Chondrocyte (in vitro differentiated cells): ENCODE measurements around the gene ADAT3. TPM values are rescaled to one million over a fixed set of nuclear protein-coding genes. Genes with fewer than 3 reads are reported as not detected.

Experiments used
- DNase-seq: peaks from one replicate; pipeline ENCODE4 v3.0.0; 2021; ENCODE audit warnings: mixed read lengths, low spot score
- H3K27ac Mint-ChIP-seq: one replicate; pipeline ENCODE4 v1.8.0; 2021; ENCODE audit warnings: mild to moderate bottlenecking, moderate library complexity, mixed read lengths; ENCODE audit not compliant: unreplicated experiment
- H3K27me3 Mint-ChIP-seq: 2 replicates; pipeline ENCODE4 v1.8.0; 2021; ENCODE audit warnings: low read depth, mixed read lengths
- H3K36me3 Mint-ChIP-seq: 2 replicates; pipeline ENCODE4 v1.8.0; 2021; ENCODE audit warnings: low read depth, mixed read lengths
- H3K4me1 Mint-ChIP-seq: 2 replicates; pipeline ENCODE4 v1.8.0; 2021; ENCODE audit warnings: low read depth, mild to moderate bottlenecking, mixed read lengths
- H3K4me3 Mint-ChIP-seq: one replicate; pipeline ENCODE4 v1.8.0; 2021; ENCODE audit warnings: mild to moderate bottlenecking, moderate library complexity, mixed read lengths; ENCODE audit not compliant: unreplicated experiment
- H3K9me3 Mint-ChIP-seq: 2 replicates; pipeline ENCODE4 v1.8.0; 2021; ENCODE audit warnings: low read depth, mixed read lengths
- total RNA-seq: library from RNA; stranded (reverse); gene quantifications from 3 replicates; pipeline ENCODE4 v1.2.1, GENCODE V29; 2021
- TF ChIP-seq, protein P1 (sequence below): fragments of 200-600 bp; sonication (generic); IDR thresholded peaks from 2 replicates; pipeline ENCODE4 v1.5.0; 2021; ENCODE audit warnings: antibody characterized with exemption, mild to moderate bottlenecking, moderate library complexity

Gene ADAT3
- total RNA-seq, 1 donor from 2014 or later = 3.6 TPM

DNA sequence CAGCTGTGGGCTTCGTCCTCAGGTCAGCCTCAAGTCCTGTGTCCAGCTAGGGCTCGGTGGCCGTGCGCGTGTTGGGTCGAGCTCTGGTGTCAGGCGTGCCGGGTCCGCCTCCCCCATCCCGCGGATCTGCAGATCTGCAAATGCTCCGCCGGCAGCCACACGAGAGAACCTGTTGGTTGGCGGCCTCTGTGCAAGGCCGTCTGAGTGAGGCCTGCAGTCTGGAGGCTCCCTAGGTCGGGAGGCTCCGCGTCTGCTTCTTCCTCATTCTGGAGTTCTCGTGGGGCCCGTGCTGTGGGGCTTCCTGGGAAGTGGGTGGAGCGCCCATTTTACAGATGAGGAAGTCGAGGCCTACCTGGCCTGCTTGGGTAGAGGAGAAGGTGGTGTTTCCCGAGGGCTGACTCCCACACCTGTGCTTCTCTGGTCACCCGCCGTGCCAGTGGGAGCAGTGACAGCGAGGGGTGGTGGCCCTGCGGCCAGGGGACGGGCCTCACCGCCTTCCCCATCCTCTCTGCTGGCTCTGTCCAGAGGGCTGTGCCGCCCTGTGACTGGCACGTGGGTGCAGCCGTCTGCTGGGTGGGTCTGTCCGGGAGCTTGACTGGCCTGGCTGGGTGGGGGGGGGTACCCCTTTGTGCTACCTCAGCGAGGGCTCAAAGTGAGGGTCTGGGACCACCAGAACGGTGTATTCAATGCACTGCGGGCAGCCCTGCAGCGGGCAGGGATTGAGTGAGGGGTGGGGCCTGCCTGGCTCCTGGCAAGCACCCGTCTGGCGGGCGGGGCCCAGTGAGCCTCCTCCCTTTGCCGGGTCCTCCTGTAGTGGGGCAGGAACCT is 39.1 kb downstream of the ADAT3 start:
- H3K9me3 Mint-ChIP-seq = no peaks in the 10 kb centered on the region
- H3K36me3 Mint-ChIP-seq = no peaks in the 10 kb centered on the region
- peak; percentile 94 for DNase-seq
- H3K4me1 Mint-ChIP-seq = peaks cover 35% of the 10 kb centered on the region
- no peaks in the 10 kb centered on the region for H3K27me3 Mint-ChIP-seq
- H3K27ac Mint-ChIP-seq = peak overlapping the region; percentile 12
- TF ChIP-seq, protein P1, sequence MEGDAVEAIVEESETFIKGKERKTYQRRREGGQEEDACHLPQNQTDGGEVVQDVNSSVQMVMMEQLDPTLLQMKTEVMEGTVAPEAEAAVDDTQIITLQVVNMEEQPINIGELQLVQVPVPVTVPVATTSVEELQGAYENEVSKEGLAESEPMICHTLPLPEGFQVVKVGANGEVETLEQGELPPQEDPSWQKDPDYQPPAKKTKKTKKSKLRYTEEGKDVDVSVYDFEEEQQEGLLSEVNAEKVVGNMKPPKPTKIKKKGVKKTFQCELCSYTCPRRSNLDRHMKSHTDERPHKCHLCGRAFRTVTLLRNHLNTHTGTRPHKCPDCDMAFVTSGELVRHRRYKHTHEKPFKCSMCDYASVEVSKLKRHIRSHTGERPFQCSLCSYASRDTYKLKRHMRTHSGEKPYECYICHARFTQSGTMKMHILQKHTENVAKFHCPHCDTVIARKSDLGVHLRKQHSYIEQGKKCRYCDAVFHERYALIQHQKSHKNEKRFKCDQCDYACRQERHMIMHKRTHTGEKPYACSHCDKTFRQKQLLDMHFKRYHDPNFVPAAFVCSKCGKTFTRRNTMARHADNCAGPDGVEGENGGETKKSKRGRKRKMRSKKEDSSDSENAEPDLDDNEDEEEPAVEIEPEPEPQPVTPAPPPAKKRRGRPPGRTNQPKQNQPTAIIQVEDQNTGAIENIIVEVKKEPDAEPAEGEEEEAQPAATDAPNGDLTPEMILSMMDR = no peak
- H3K4me3 Mint-ChIP-seq = no peak overlapping the region

DNA sequence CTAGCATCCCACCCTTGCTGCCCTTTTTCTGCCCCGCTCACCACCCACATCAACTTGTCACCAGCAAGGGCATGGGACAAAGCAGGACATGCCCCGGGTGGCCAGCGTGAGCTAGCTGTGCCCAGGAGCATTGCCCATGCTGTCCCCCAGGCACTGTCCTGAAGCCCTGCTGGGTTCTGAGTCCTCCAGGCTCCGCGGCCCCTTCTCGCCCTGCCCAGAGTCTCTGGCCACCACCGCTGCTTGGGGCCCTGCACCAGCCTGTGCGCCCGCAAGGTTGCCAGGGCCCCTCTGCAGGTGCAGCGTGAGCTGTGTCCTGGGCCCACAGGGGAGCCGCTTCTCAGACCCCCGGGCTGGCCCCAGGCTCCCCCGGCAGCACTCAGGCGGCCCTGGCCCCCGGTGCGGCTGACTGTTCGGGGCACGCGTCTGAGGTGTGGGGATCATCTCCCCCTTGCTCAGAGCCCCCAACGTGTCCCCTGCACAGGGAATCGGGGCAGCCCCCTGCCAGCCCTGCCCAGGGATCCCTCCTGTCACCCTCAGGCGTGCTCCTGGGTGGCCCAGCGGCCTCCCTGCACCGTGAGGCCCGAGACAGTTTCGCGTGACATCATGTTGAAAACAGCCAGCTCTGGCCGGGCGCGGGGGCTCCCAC is 39.8 kb downstream of the ADAT3 start:
- Mint-ChIP-seq H3K9me3 (no peaks in the 10 kb centered on the region), H3K4me1 (peaks cover 29% of the 10 kb centered on the region), H3K27ac (no peak overlapping the region), H3K4me3 (no peak overlapping the region), H3K27me3 (no peaks in the 10 kb centered on the region), H3K36me3 (no peaks in the 10 kb centered on the region)
- DNase-seq = no peak
- TF ChIP-seq, protein P1 = no peak

DNA sequence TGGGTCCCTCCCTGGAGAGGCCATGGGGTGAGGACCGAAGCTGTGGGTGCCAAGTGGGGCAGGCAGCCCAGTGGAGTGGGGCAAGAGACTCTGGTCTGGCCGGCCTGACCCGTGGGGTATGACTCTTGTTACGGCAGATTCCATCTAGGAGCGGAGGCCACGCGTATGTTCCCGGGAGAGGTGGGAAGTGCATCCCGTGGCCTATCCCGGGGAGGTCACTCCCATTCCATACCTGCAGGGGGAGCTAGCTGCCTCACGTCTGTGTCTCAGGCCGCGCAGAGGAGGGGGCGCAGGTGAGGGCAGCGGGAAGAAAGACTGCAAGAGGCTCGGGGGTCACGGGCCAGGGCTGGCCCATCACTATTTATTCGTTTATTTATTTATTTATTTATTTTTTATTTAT is 40.7 kb downstream of the ADAT3 start:
- H3K27me3 Mint-ChIP-seq = no peaks in the 10 kb centered on the region
- no peak overlapping the region for H3K4me3 Mint-ChIP-seq
- no peak overlapping the region for H3K27ac Mint-ChIP-seq
- peaks cover 26% of the 10 kb centered on the region for H3K4me1 Mint-ChIP-seq
- no peaks in the 10 kb centered on the region for H3K9me3 Mint-ChIP-seq
- H3K36me3 Mint-ChIP-seq = no peaks in the 10 kb centered on the region
- no peak for DNase-seq
- TF ChIP-seq, protein P1 = peak; percentile 78

DNA sequence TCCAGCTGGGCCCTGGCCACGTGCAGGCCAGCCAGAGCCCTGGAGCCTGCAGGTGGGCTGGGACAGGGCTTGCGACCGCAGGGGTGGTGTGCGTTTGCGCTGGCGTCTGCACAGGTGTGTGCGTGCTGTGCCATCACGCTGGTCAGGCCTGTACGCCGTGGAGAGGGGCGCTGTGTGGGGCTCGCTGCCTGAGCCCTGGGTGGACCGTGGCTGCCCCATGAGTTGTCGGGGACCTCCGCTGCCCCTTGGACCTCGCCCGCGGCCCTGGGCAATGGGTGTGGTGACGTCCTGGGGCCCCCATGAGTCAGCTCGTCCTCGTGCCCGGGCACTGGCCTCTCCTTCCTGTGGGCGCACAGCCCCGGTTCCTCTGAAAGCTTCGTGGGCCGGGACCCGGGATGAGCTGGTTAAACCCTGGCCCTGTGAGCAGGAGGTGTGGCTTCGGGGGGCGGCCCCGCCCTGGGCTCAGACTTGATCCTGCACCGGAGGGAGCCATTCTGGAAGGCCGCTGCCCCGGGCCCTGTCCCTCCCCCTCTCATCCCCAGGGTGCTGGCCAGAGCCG is 42.5 kb downstream of the ADAT3 start:
- H3K27me3 Mint-ChIP-seq = no peaks in the 10 kb centered on the region
- H3K4me1 Mint-ChIP-seq = peaks cover 25% of the 10 kb centered on the region
- H3K36me3 Mint-ChIP-seq = peaks cover 2% of the 10 kb centered on the region
- no peaks in the 10 kb centered on the region for H3K9me3 Mint-ChIP-seq
- DNase-seq = no peak
- TF ChIP-seq, protein P1 = no peak
- no peak overlapping the region for H3K4me3 Mint-ChIP-seq
- no peak overlapping the region for H3K27ac Mint-ChIP-seq

DNA sequence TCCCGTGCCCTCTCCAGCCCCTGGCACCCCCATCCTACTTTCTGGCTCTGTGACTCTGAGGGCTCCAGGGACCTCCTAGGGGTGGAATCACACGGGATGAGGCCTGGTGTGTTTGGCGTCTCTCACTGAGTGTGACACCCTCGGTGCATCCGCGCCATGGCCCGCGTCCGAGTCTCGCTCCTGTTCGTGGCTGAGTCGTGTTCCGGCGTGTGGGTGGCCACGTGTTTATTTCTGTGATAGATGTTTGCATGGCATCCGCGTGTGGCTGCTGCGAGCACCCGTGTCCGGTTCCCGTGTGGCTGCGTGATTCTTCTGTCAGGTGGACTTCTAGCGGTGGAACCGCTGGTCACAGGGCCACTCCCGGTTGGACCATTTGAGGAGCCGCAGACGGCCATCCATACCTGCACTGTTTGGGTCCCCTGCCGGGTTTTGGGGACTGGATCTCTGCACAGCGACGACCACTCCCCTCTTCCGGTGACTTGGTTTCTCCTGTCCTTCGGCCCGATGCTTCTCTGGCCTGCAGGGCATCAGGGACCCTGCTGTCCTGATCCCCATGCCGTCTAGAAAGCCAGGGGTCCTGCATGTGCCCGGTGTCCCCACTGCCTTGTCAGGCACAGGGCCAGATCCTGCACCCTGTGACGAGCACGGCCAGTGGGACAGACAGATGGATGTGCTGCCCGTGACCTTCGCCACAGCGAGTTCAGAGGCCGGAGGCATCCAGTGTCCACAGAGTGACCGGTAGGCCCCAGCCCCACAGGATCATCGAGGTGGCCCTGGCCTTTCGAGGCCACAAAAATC is 44.3 kb downstream of the ADAT3 start:
- Mint-ChIP-seq H3K27ac (no peak overlapping the region), H3K36me3 (peaks cover 2% of the 10 kb centered on the region), H3K9me3 (no peaks in the 10 kb centered on the region), H3K27me3 (no peaks in the 10 kb centered on the region), H3K4me3 (no peak overlapping the region), H3K4me1 (peaks cover 11% of the 10 kb centered on the region)
- no peak for DNase-seq
- TF ChIP-seq, protein P1 = no peak
